ENCODE data around the gene POLR1A. TPM values are rescaled to one million over a fixed set of nuclear protein-coding genes. Genes with fewer than 3 reads are reported as not detected.
A peak's percentile ranks its signal among the peaks of the same experiment; 100 is the strongest.

The POLR1A gene
- total and polyA plus RNA-seq, 7 experiments from 2014 or later = 2.9 to 44.4 (median 19.0) TPM

DNA sequence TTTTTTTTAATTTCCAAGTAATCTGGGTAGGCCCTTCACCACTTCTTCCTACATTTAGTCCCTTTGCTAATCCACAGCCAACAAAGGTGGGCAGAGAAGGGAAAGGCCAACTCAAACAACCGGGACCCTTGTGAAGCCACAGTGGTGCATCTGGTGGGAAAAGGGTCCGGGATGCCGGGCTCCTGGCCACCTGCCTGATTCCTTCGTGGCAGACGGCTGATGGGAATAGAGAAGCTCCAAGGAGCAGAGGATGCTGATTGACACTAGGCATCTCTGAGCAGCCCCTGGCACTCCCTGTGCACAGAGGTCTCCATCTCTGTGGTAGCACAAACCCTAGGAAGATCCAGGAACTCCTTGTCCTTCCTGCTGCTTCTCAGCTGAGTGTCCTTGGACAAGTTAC is 37.0 kb downstream of the POLR1A start:
- no peak overlapping the region for H3K27ac Mint-ChIP-seq
- ChIA-PET CTCF (interaction anchor here (0.7 to 1.8 kb wide), 4 partner anchors 9 to 241 kb away, joined by 3 to 9 read pairs (median 4); no protein-coding TSS in a partner anchor), POLR2A (interaction anchor here (0.6 to 1.2 kb wide), 3 partner anchors 32 to 712 kb away, joined by 3 to 5 read pairs (median 4); no protein-coding TSS in a partner anchor)
- Histone ChIP-seq H3K9me3 (ENCODE audit: control insufficient read depth in 2 of 3, low read length in 3 of 3) (no peaks in the 10 kb centered on the region), H3K4me1 (ENCODE audit: control insufficient read depth in 2 of 2, insufficient read depth in 2 of 2, low read length in 2 of 2) (peaks cover 12 to 14% of the 10 kb centered on the region in 2 donors), H3K4me3 (ENCODE audit: low read length) (no peak overlapping the region), H3K36me3 (ENCODE audit: control insufficient read depth in 2 of 3, insufficient read depth in 3 of 3, low read length in 3 of 3) (peaks cover 9 to 72% (median 17%) of the 10 kb centered on the region in 3 experiments), H3K27ac (ENCODE audit: low read depth, low read length) (no peak overlapping the region), H3K27me3 (ENCODE audit: control insufficient read depth in 2 of 2, insufficient read depth in 2 of 2, low read length in 2 of 2) (no peaks in the 10 kb centered on the region)
- ATAC-seq (no peak), DNase-seq (no peak)
- H3K4me3 Mint-ChIP-seq = no peak overlapping the region
- intact Hi-C loops (cut with micrococcal nuclease) = no loop called here
- peaks cover 0 to 8% (median 0%) of the 10 kb centered on the region in 11 donors for H3K9me3 Mint-ChIP-seq
- peaks cover 32 to 74% (median 58%) of the 10 kb centered on the region in 5 donors for H3K36me3 Mint-ChIP-seq
- H3K4me1 Mint-ChIP-seq = peaks cover 10 to 37% (median 13%) of the 10 kb centered on the region in 7 donors
- no peaks in the 10 kb centered on the region for H3K27me3 Mint-ChIP-seq

DNA sequence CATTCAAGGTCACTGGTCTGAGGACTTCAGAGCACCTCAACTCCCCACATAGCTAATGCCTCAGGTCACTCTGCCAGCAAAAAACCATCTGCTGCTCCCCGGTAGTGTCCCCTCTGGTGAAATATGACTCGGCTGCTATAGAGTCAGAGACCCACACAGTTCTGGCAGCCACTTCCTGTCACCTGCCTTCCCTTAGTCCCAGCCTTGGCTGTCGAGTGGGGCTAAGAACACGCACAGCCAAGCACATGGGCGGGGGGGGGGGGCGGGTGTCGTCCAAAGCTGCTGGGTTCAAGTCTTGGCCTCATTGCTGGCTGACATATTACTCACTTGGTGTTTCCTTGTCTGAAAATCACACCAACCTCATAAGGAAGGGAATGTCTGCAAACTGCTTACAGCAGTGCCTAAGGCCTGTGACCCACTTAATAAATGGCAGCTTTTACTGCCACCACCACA is 37.5 kb downstream of the POLR1A start:
- ATAC-seq (peak; percentile 83), DNase-seq (peak in 7 of 9 donors; percentile 22 to 47 (median 38))
- ChIA-PET CTCF (interaction anchor here (0.7 to 1.8 kb wide), 4 partner anchors 8 to 241 kb away, joined by 3 to 9 read pairs (median 4); no protein-coding TSS in a partner anchor), POLR2A (interaction anchor here (0.6 to 1.4 kb wide), 6 partner anchors 31 to 711 kb away, joined by 3 to 7 read pairs (median 4); partner anchors contain the start of genes POLR1A and PTCD3)
- intact Hi-C loops (cut with micrococcal nuclease) = no loop called here
- Histone ChIP-seq H3K27ac (ENCODE audit: low read depth, low read length) (no peak overlapping the region), H3K36me3 (ENCODE audit: control insufficient read depth in 2 of 3, insufficient read depth in 3 of 3, low read length in 3 of 3) (peaks cover 9 to 72% (median 17%) of the 10 kb centered on the region in 3 experiments), H3K4me1 (ENCODE audit: control insufficient read depth in 2 of 2, insufficient read depth in 2 of 2, low read length in 2 of 2) (peaks cover 12 to 14% of the 10 kb centered on the region in 2 donors), H3K27me3 (ENCODE audit: control insufficient read depth in 2 of 2, insufficient read depth in 2 of 2, low read length in 2 of 2) (no peaks in the 10 kb centered on the region), H3K4me3 (ENCODE audit: low read length) (no peak overlapping the region), H3K9me3 (ENCODE audit: control insufficient read depth in 2 of 3, low read length in 3 of 3) (no peaks in the 10 kb centered on the region)
- Mint-ChIP-seq H3K4me3 (peak overlapping the region in 7 of 10 donors; percentile 21 to 57 (median 52)), H3K27ac (peak overlapping the region in 8 of 9 donors; percentile 23 to 88 (median 44)), H3K4me1 (peaks cover 10 to 34% (median 13%) of the 10 kb centered on the region in 7 donors), H3K27me3 (no peaks in the 10 kb centered on the region), H3K36me3 (peaks cover 33 to 75% (median 59%) of the 10 kb centered on the region in 5 donors), H3K9me3 (peaks cover 0 to 12% (median 0%) of the 10 kb centered on the region in 11 donors)

DNA sequence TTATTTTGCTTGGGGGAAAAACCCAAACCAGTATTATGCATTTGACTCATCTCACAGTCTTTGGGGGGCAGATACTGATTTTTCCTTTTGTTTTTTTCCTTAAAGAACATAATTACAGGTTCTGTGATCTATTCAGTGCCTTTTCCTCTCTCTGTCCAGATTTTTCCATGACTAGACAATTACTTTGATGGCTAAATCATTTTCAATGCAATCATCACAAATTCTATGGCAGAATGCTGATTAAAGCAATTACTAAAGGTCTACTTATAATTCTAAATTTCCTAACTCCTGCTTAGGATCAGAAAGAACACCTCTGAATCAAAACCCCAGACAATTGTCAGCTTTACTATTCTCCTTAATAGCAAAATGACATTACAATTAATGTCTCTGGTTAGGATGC is 38.8 kb downstream of the POLR1A start:
- H3K9me3 ChIP-seq (ENCODE audit: control insufficient read depth in 2 of 3, low read length in 3 of 3) = no peaks in the 10 kb centered on the region
- DNase-seq = no peak
- H3K36me3 ChIP-seq (ENCODE audit: control insufficient read depth in 2 of 3, insufficient read depth in 3 of 3, low read length in 3 of 3) = peaks cover 9 to 74% (median 17%) of the 10 kb centered on the region in 3 experiments
- ATAC-seq = no peak
- no peaks in the 10 kb centered on the region for H3K27me3 ChIP-seq (ENCODE audit: control insufficient read depth in 2 of 2, insufficient read depth in 2 of 2, low read length in 2 of 2)
- no peaks in the 10 kb centered on the region for H3K27me3 Mint-ChIP-seq
- peaks cover 0 to 12% (median 0%) of the 10 kb centered on the region in 11 donors for H3K9me3 Mint-ChIP-seq
- no peak overlapping the region for H3K4me3 Mint-ChIP-seq
- ChIA-PET POLR2A (interaction anchor here (0.7 to 1.4 kb wide), 5 partner anchors 10 to 39 kb away, joined by 3 to 6 read pairs (median 3); partner anchors contain the start of genes POLR1A and PTCD3), CTCF (interaction anchor here (0.7 to 1.8 kb wide), 2 partner anchors 11 to 180 kb away, joined by 3 to 9 read pairs; no protein-coding TSS in a partner anchor)
- peak overlapping the region in 1 of 9 donors; percentile 70 for H3K27ac Mint-ChIP-seq
- H3K36me3 Mint-ChIP-seq = peaks cover 38 to 83% (median 66%) of the 10 kb centered on the region in 5 donors
- intact Hi-C loops (cut with micrococcal nuclease) = no loop called here
- H3K4me1 ChIP-seq (ENCODE audit: control insufficient read depth in 2 of 2, insufficient read depth in 2 of 2, low read length in 2 of 2) = peaks cover 12 to 14% of the 10 kb centered on the region in 2 donors
- no peak overlapping the region for H3K27ac ChIP-seq (ENCODE audit: low read depth, low read length)
- no peak overlapping the region for H3K4me3 ChIP-seq (ENCODE audit: low read length)
- H3K4me1 Mint-ChIP-seq = peaks cover 8 to 28% (median 13%) of the 10 kb centered on the region in 7 donors

DNA sequence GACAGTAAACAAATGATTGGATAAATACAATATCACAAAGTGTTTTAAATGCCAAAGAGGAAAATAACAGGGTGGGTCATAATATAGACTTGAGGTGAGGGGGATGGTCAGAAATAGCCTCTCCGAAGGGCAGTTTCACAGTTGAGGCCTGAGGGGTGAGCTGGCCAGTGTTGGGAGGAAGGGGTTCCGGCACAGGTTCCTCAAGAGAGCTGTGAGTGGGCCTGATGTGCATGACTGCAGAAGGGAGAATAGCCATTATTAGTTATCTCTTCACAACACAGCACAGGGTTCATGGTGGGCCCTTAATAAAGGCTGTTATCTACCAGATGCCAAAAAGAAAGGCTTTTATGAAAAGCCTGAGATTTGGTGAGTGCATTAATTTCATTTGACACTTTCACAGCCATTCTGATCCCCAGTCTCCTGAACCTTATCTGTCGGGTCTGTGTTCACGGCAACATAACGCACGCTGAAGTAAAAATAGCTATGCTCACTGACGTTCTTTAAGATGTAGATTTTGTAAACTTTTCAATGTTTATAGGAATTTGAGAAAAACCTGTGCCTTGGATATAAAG is 39.6 kb downstream of the POLR1A start:
- H3K27ac ChIP-seq (ENCODE audit: low read depth, low read length) = no peak overlapping the region
- intact Hi-C loops (cut with micrococcal nuclease) = no loop called here
- H3K36me3 Mint-ChIP-seq = peaks cover 38 to 81% (median 65%) of the 10 kb centered on the region in 5 donors
- peaks cover 8 to 31% (median 13%) of the 10 kb centered on the region in 7 donors for H3K4me1 Mint-ChIP-seq
- H3K9me3 Mint-ChIP-seq = peaks cover 0 to 12% (median 0%) of the 10 kb centered on the region in 11 donors
- peaks cover 12 to 14% of the 10 kb centered on the region in 2 donors for H3K4me1 ChIP-seq (ENCODE audit: control insufficient read depth in 2 of 2, insufficient read depth in 2 of 2, low read length in 2 of 2)
- ChIA-PET CTCF (interaction anchor here (1.2 kb wide), 1 partner anchor 238 kb away, joined by 3 read pairs; no protein-coding TSS in a partner anchor), POLR2A (interaction anchor here (0.9 kb wide), 1 partner anchor 26 kb away, joined by 3 read pairs; no protein-coding TSS in a partner anchor)
- no peak overlapping the region for H3K4me3 ChIP-seq (ENCODE audit: low read length)
- peaks cover 9 to 76% (median 17%) of the 10 kb centered on the region in 3 experiments for H3K36me3 ChIP-seq (ENCODE audit: control insufficient read depth in 2 of 3, insufficient read depth in 3 of 3, low read length in 3 of 3)
- DNase-seq = no peak
- no peaks in the 10 kb centered on the region for H3K27me3 Mint-ChIP-seq
- H3K27ac Mint-ChIP-seq = peak overlapping the region in 1 of 9 donors; percentile 4
- H3K9me3 ChIP-seq (ENCODE audit: control insufficient read depth in 2 of 3, low read length in 3 of 3) = no peaks in the 10 kb centered on the region
- no peak overlapping the region for H3K4me3 Mint-ChIP-seq
- no peaks in the 10 kb centered on the region for H3K27me3 ChIP-seq (ENCODE audit: control insufficient read depth in 2 of 2, insufficient read depth in 2 of 2, low read length in 2 of 2)
- ATAC-seq = no peak

DNA sequence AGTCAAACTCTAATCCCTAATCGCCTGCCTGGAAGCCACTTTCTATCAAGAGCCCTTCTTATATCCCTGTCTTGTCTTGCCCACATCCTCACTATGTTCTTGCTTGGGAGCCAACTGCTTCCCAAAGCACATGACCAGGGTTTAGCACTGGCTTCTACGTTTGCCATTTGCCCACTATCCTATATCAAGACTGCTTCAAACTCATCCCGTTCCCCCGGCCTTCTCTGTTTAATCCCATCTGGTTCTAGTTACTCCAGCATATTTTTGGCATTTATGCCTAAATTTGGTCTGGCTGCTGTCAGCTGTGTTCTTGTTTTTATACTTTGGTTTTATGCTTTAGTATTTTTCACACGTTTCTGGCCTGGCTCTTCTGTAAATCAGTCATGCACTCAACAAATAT is 40.2 kb downstream of the POLR1A start:
- Mint-ChIP-seq H3K36me3 (peaks cover 38 to 81% (median 65%) of the 10 kb centered on the region in 5 donors), H3K9me3 (peaks cover 0 to 12% (median 0%) of the 10 kb centered on the region in 11 donors), H3K4me1 (peaks cover 8 to 31% (median 13%) of the 10 kb centered on the region in 7 donors), H3K27me3 (no peaks in the 10 kb centered on the region), H3K27ac (peak overlapping the region in 2 of 9 donors; percentile 35 to 79), H3K4me3 (no peak overlapping the region)
- intact Hi-C loops (cut with micrococcal nuclease) = no loop called here
- peaks cover 9 to 73% (median 17%) of the 10 kb centered on the region in 3 experiments for H3K36me3 ChIP-seq (ENCODE audit: control insufficient read depth in 2 of 3, insufficient read depth in 3 of 3, low read length in 3 of 3)
- H3K27me3 ChIP-seq (ENCODE audit: control insufficient read depth in 2 of 2, insufficient read depth in 2 of 2, low read length in 2 of 2) = no peaks in the 10 kb centered on the region
- peaks cover 12 to 14% of the 10 kb centered on the region in 2 donors for H3K4me1 ChIP-seq (ENCODE audit: control insufficient read depth in 2 of 2, insufficient read depth in 2 of 2, low read length in 2 of 2)
- no peak overlapping the region for H3K27ac ChIP-seq (ENCODE audit: low read depth, low read length)
- no peak for ATAC-seq
- no peak overlapping the region for H3K4me3 ChIP-seq (ENCODE audit: low read length)
- H3K9me3 ChIP-seq (ENCODE audit: control insufficient read depth in 2 of 3, low read length in 3 of 3) = no peaks in the 10 kb centered on the region
- CTCF ChIA-PET = interaction anchor here (1.2 kb wide), 1 partner anchor 238 kb away, joined by 3 read pairs; no protein-coding TSS in a partner anchor
- DNase-seq = no peak
- POLR2A ChIA-PET = interaction anchor here (0.9 kb wide), 1 partner anchor 25 kb away, joined by 3 read pairs; no protein-coding TSS in a partner anchor

DNA sequence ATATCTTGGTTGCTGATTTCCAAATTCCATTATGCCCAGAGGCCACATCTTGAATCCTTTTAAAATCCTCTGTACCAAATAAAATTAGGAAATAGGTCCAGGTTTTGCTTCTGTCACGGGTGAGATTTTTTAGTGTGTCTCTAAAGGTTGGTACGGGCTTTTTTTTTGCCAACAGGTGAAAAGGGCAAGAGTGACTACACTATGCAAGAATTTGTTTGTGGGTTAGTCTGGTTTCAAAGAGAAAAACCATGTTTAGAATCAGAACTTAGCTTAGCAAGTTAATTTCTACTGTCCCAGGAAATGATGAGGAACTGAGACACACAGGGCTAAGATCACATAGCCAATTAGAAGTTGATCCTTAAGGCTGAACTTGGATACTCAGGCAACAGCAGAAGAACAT is 41.7 kb downstream of the POLR1A start:
- Histone ChIP-seq H3K4me1 (ENCODE audit: control insufficient read depth in 2 of 2, insufficient read depth in 2 of 2, low read length in 2 of 2) (peaks cover 11 to 12% of the 10 kb centered on the region in 2 donors), H3K9me3 (ENCODE audit: control insufficient read depth in 2 of 3, low read length in 3 of 3) (no peaks in the 10 kb centered on the region), H3K27me3 (ENCODE audit: control insufficient read depth in 2 of 2, insufficient read depth in 2 of 2, low read length in 2 of 2) (no peaks in the 10 kb centered on the region), H3K27ac (ENCODE audit: low read depth, low read length) (no peak overlapping the region), H3K4me3 (ENCODE audit: low read length) (no peak overlapping the region), H3K36me3 (ENCODE audit: control insufficient read depth in 2 of 3, insufficient read depth in 3 of 3, low read length in 3 of 3) (peaks cover under 1 to 61% (median 12%) of the 10 kb centered on the region in 3 experiments)
- no peak for ATAC-seq
- no peak overlapping the region for H3K4me3 Mint-ChIP-seq
- no peaks in the 10 kb centered on the region for H3K27me3 Mint-ChIP-seq
- H3K4me1 Mint-ChIP-seq = peaks cover 6 to 26% (median 9%) of the 10 kb centered on the region in 7 donors
- ChIA-PET CTCF (interaction anchor here (0.7 kb wide), 1 partner anchor 230 kb away, joined by 5 read pairs; no protein-coding TSS in a partner anchor), POLR2A (no interaction called here)
- DNase-seq = no peak
- H3K9me3 Mint-ChIP-seq = peaks cover 0 to 12% (median 0%) of the 10 kb centered on the region in 11 donors
- no peak overlapping the region for H3K27ac Mint-ChIP-seq
- intact Hi-C loops (cut with micrococcal nuclease) = no loop called here
- H3K36me3 Mint-ChIP-seq = peaks cover 30 to 78% (median 59%) of the 10 kb centered on the region in 5 donors
